OCI-LY7 (cell line): ENCODE measurements around the gene ADD2. TPM values are rescaled to one million over a fixed set of nuclear protein-coding genes. Genes with fewer than 3 reads are reported as not detected.

Experiments used
- BruUV-seq: library from RNA; stranded (reverse); fragments of 400-500 nt; replicated peaks from 2 replicates; lab custom pipeline; 2021; lab: Mats Ljungman, UMichigan
- CTCF ChIA-PET: fragments of 300-600 bp; sonication (Branson Sonifier 250); formaldehyde crosslinking; loops from one replicate; lab custom pipeline; 2022; ENCODE audit warnings: antibody characterized with exemption; ENCODE audit not compliant: unreplicated experiment; lab: Charles Lee
- POLR2A ChIA-PET: fragments of 300-600 bp; sonication (Branson Sonifier 250); formaldehyde crosslinking; loops from one replicate; lab custom pipeline; 2022; ENCODE audit warnings: antibody characterized with exemption; lab: Charles Lee
- DNase-seq: peaks from one replicate; pipeline ENCODE4 v3.0.0-alpha.2; 2015; ENCODE audit warnings: low spot score
- H2AFZ ChIP-seq: fragments of 200-600 bp; sonication (generic), shearing (Covaris generic); 2 replicates; pipeline ENCODE4 v1.6.1; 2014; ENCODE audit warnings: mild to moderate bottlenecking, antibody characterized with exemption, low read length, moderate library complexity
- H3K27ac ChIP-seq: fragments of 200-600 bp; sonication (generic); 2 replicates; pipeline ENCODE4 v1.5.1; 2014; ENCODE audit warnings: mixed run types, low read depth, mild to moderate bottlenecking, moderate library complexity, low read length, inconsistent platforms; ENCODE audit not compliant: poor library complexity, severe bottlenecking
- H3K36me3 ChIP-seq: fragments of 200-600 bp; sonication (generic); 2 replicates; pipeline ENCODE4 v1.6.1; 2014; ENCODE audit warnings: mild to moderate bottlenecking, antibody characterized with exemption, low read length, moderate library complexity, mixed read lengths; ENCODE audit not compliant: insufficient read depth
- H3K4me1 ChIP-seq: fragments of 200-600 bp; sonication (generic); 2 replicates; pipeline ENCODE4 v1.5.1; 2014; ENCODE audit warnings: mild to moderate bottlenecking, low read length; ENCODE audit not compliant: insufficient read depth, poor library complexity, severe bottlenecking
- H3K4me2 ChIP-seq: fragments of 200-600 bp; sonication (generic); 2 replicates; pipeline ENCODE4 v1.6.1; 2014; ENCODE audit warnings: mild to moderate bottlenecking, low read length
- H3K4me3 ChIP-seq: fragments of 200-600 bp; sonication (generic); 2 replicates; pipeline ENCODE4 v1.5.1; 2014; ENCODE audit warnings: mild to moderate bottlenecking, low read depth, low read length; ENCODE audit not compliant: poor library complexity, severe bottlenecking
- H3K79me2 ChIP-seq: fragments of 200-600 bp; sonication (generic); 2 replicates; pipeline ENCODE4 v1.6.1; 2016; ENCODE audit warnings: low read depth, mild to moderate bottlenecking, low read length, moderate library complexity, mixed read lengths; ENCODE audit not compliant: insufficient read depth
- H3K9me2 ChIP-seq: fragments of 200-600 bp; sonication (generic); 2 replicates; pipeline ENCODE4 v1.6.1; 2016; ENCODE audit warnings: mild to moderate bottlenecking, low read length, mixed read lengths; ENCODE audit not compliant: insufficient read depth
- H3K9me3 ChIP-seq: fragments of 200-600 bp; sonication (generic); 2 replicates; pipeline ENCODE4 v1.6.1; 2014; ENCODE audit warnings: mild to moderate bottlenecking, mixed run types, low read length, mixed read lengths
- H4K20me1 ChIP-seq: fragments of 200-600 bp; sonication (generic); 2 replicates; pipeline ENCODE4 v1.6.1; 2014; ENCODE audit warnings: mild to moderate bottlenecking, antibody characterized with exemption, low read length, moderate library complexity, mixed read lengths; ENCODE audit not compliant: insufficient read depth
- CTCF ChIP-seq: fragments of 200-600 bp; sonication (generic); conservative IDR thresholded peaks from 2 replicates; pipeline ENCODE4 v1.5.1; 2014; ENCODE audit warnings: mild to moderate bottlenecking, antibody characterized with exemption, low read length, moderate library complexity, mixed read lengths
- EZH2phosphoT487 ChIP-seq: fragments of 200-600 bp; sonication (generic); IDR thresholded peaks from 2 replicates; pipeline ENCODE4 v1.6.1; 2018; ENCODE audit warnings: low read depth, borderline replicate concordance, mild to moderate bottlenecking, mixed run types, antibody characterized with exemption, low read length, moderate library complexity, mixed read lengths
- intact Hi-C: fragments of 100-400 bp; cut with micrococcal nuclease; formaldehyde crosslinking; loops from one replicate; pipeline ENCODE4 v1.10.0; 2022; ENCODE audit not compliant: unreplicated experiment
- total RNA-seq, 2 experiments: library from RNA; depleted of rRNA in 1 of 2; stranded (reverse); fragments of >200 nt in 1 of 2; shearing (Covaris generic) in 1 of 2; gene quantifications; 2 replicates each; pipeline ENCODE4 v1.2.3, GENCODE V29; 2014 to 2022

The ADD2 gene
- total RNA-seq, 2 experiments from 2014 or later, result not detected

DNA sequence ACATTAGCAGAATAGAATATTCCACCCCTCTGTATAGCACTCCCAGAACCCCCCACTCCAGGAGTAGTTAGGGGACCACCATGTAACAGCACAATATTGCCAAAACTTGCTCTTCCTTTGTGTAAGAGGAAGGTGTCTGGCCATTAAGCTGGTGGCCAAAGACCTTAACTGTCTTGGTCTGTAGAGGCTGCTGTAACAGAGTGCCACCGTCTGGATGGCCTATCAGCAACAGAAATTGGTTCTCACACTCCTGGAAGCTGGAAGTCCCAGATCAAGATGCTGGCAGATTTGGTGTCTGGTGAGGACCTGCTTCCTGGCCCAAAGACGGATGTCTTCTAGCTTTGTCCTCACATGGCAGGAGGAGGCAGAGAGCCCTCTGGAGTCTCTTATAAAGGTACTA is 152.8 kb downstream of the ADD2 start:
- no peak overlapping the region for H3K4me3 ChIP-seq
- no peak for DNase-seq
- POLR2A ChIA-PET, result no interaction called here
- H3K9me2 ChIP-seq, result no peaks in the 10 kb centered on the region
- H3K79me2 ChIP-seq, result no peaks in the 10 kb centered on the region
- no peaks in the 10 kb centered on the region for H3K36me3 ChIP-seq
- TF ChIP-seq CTCF (no peak), EZH2phosphoT487 (no peak)
- H3K4me1 ChIP-seq, result no peaks in the 10 kb centered on the region
- H3K27ac ChIP-seq, result no peak overlapping the region
- no peak overlapping the region for H3K4me2 ChIP-seq
- no peaks in the 10 kb centered on the region for H3K9me3 ChIP-seq
- H2AFZ ChIP-seq, result no peak overlapping the region
- no TSS peak for BruUV-seq
- CTCF ChIA-PET, result no interaction called here
- intact Hi-C loops, result no loop called here
- no peaks in the 10 kb centered on the region for H4K20me1 ChIP-seq

DNA sequence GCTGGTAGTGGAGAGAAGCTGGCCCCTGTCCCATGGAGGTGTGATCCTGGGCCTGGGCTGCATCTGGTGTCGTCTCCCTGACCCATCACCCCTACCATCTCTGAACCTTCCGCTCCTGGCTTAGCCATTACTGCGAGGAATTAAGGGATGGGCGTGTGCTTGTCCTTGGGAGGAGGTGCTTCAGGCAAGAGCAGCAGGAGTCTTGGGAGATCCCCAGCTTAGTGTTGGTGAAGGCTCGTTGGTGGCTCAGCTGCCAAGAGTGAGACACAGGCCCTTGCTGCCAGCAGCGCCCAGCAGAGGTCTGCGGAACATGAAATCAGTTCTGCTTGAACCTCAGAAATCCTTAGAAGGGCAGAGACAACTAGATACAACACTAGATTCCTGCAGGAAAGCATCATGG is 154.5 kb downstream of the ADD2 start:
- ChIA-PET CTCF (no interaction called here), POLR2A (no interaction called here)
- Histone ChIP-seq H3K4me3 (no peak overlapping the region), H3K79me2 (no peaks in the 10 kb centered on the region), H4K20me1 (no peaks in the 10 kb centered on the region), H3K27ac (no peak overlapping the region), H3K36me3 (no peaks in the 10 kb centered on the region), H3K4me1 (no peaks in the 10 kb centered on the region), H3K4me2 (no peak overlapping the region), H2AFZ (no peak overlapping the region), H3K9me2 (no peaks in the 10 kb centered on the region), H3K9me3 (no peaks in the 10 kb centered on the region)
- no peak for TF ChIP-seq CTCF
- DNase-seq, result no peak
- intact Hi-C loops, result no loop called here
- no TSS peak for BruUV-seq

DNA sequence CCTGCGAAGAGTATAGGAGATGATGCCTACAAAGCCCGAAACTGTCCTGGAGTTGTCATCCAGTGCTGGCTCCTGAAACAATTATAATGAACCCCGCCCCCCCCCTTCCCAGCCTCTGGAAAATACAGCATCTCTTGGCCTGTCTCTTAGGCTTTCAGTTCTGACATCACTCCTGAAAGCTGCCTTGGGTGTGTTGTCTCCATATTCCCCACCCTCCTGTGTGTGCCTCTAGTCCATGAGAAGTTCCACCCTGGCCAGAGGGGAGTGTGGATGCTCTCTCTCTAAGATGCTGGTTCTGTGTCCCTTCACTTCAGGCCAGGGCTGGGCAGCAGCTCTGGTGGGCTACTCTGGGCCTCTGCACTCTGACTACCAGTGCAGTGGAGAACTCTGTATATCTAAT is 155.4 kb downstream of the ADD2 start:
- no peak overlapping the region for H3K4me2 ChIP-seq
- no peak for DNase-seq
- no peaks in the 10 kb centered on the region for H4K20me1 ChIP-seq
- no peak overlapping the region for H2AFZ ChIP-seq
- no TSS peak for BruUV-seq
- TF ChIP-seq EZH2phosphoT487 (no peak), CTCF (no peak)
- POLR2A ChIA-PET, result interaction anchor here (0.6 kb wide), 1 partner anchor 931 kb away, joined by 3 read pairs; no protein-coding TSS in a partner anchor
- H3K9me2 ChIP-seq, result no peaks in the 10 kb centered on the region
- H3K9me3 ChIP-seq, result no peaks in the 10 kb centered on the region
- no peaks in the 10 kb centered on the region for H3K79me2 ChIP-seq
- H3K36me3 ChIP-seq, result no peaks in the 10 kb centered on the region
- CTCF ChIA-PET, result no interaction called here
- no peaks in the 10 kb centered on the region for H3K4me1 ChIP-seq
- intact Hi-C loops, result no loop called here
- no peak overlapping the region for H3K27ac ChIP-seq
- H3K4me3 ChIP-seq, result no peak overlapping the region
